ENCODE data around the gene EFCAB7. TPM values are rescaled to one million over a fixed set of nuclear protein-coding genes. Genes with fewer than 3 reads are reported as not detected.

Gene EFCAB7
- total RNA-seq, 1 donor from 2014 or later, result 11.0 TPM

GRCh38 chr1:63509718-63510117 is 13.6 kb upstream of the EFCAB7 start:
- Mint-ChIP-seq H3K4me1 (no peaks in the 10 kb centered on the region), H3K27ac (ENCODE audit: unreplicated experiment) (no peak overlapping the region), H3K9me3 (peaks cover 2% of the 10 kb centered on the region), H3K36me3 (ENCODE audit: low read depth) (peaks cover 33% of the 10 kb centered on the region), H3K4me3 (no peak overlapping the region), H3K27me3 (ENCODE audit: low read depth) (no peaks in the 10 kb centered on the region)
- DNase-seq (ENCODE audit: low read depth, low spot score), result no peak
- TF ChIP-seq, protein P1, sequence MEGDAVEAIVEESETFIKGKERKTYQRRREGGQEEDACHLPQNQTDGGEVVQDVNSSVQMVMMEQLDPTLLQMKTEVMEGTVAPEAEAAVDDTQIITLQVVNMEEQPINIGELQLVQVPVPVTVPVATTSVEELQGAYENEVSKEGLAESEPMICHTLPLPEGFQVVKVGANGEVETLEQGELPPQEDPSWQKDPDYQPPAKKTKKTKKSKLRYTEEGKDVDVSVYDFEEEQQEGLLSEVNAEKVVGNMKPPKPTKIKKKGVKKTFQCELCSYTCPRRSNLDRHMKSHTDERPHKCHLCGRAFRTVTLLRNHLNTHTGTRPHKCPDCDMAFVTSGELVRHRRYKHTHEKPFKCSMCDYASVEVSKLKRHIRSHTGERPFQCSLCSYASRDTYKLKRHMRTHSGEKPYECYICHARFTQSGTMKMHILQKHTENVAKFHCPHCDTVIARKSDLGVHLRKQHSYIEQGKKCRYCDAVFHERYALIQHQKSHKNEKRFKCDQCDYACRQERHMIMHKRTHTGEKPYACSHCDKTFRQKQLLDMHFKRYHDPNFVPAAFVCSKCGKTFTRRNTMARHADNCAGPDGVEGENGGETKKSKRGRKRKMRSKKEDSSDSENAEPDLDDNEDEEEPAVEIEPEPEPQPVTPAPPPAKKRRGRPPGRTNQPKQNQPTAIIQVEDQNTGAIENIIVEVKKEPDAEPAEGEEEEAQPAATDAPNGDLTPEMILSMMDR (conservative IDR thresholded peaks at IDR 0.05), result no peak

- Mint-ChIP-seq H3K4me1 (no peaks in the 10 kb centered on the region), H3K27ac (ENCODE audit: unreplicated experiment) (no peak overlapping the region), H3K27me3 (ENCODE audit: low read depth) (no peaks in the 10 kb centered on the region), H3K9me3 (peaks cover 4% of the 10 kb centered on the region), H3K36me3 (ENCODE audit: low read depth) (peaks cover 15% of the 10 kb centered on the region), H3K4me3 (no peak overlapping the region)
- no peak for DNase-seq (ENCODE audit: low read depth, low spot score)
- TF ChIP-seq, protein P1 (conservative IDR thresholded peaks at IDR 0.05), result no peak
Measured at GRCh38 chr1:63512584-63512983, 10.7 kb upstream of the EFCAB7 start.

- TF ChIP-seq, protein P1 (conservative IDR thresholded peaks at IDR 0.05), result no peak
- Mint-ChIP-seq H3K4me1 (peaks cover 4% of the 10 kb centered on the region), H3K4me3 (no peak overlapping the region), H3K27ac (ENCODE audit: unreplicated experiment) (no peak overlapping the region), H3K36me3 (ENCODE audit: low read depth) (peaks cover 15% of the 10 kb centered on the region), H3K9me3 (peaks cover 4% of the 10 kb centered on the region), H3K27me3 (ENCODE audit: low read depth) (no peaks in the 10 kb centered on the region)
- no peak for DNase-seq (ENCODE audit: low read depth, low spot score)
Measured at GRCh38 chr1:63516629-63517028, 6.7 kb upstream of the EFCAB7 start.

DNA sequence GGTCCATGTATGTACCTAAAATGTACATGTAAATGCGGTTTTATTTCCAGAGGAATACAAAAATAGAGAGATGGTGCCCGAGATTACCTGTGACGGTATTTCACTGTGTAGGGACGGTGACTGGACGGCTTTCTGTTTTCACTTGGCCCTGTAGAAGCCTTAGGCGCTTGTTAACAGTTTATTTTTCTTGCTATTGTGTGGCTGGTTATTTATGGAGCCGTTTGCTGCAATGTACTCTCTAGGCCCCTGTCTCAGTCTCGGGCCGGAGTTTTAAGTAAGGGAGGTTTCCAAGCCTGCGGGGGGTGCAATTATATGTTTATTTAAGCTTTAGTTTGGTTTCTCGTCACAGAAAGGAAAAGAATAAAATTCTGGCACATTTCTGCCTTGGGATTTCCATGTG is 413 bp downstream of the EFCAB7 start:
- TF ChIP-seq, protein P1 (conservative IDR thresholded peaks at IDR 0.05), result no peak
- no peak for DNase-seq (ENCODE audit: low read depth, low spot score)
- H3K27ac Mint-ChIP-seq (ENCODE audit: unreplicated experiment), result peak overlapping the region; percentile 100

DNA sequence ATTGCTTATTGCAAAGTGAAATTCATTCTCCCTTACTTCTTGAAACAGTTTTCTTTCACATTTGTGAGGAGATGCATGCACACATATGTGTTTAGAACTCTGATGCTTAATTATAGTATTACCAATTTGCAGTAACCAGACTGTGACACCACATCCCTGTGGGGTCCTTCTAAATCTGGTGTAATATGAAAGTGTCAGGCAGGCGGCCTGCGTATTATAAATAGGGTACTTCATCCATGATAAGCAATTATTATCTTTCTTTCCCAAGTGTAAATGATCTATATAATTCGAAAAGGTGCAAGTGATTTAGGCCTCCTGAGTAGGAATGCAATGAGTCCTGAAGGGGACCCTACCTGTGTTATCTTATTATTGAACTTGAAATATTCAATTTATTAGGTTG is 876 bp downstream of the EFCAB7 start:
- H3K27me3 Mint-ChIP-seq (ENCODE audit: low read depth), result no peaks in the 10 kb centered on the region
- H3K9me3 Mint-ChIP-seq, result no peaks in the 10 kb centered on the region
- DNase-seq (ENCODE audit: low read depth, low spot score), result no peak
- peaks cover 2% of the 10 kb centered on the region for H3K36me3 Mint-ChIP-seq (ENCODE audit: low read depth)
- H3K4me3 Mint-ChIP-seq, result peak overlapping the region; percentile 98
- TF ChIP-seq, protein P1 (conservative IDR thresholded peaks at IDR 0.05), result no peak
- peaks cover 30% of the 10 kb centered on the region for H3K4me1 Mint-ChIP-seq
- no peak overlapping the region for H3K27ac Mint-ChIP-seq (ENCODE audit: unreplicated experiment)

More for the DNA sequence above, 413 bp downstream of the EFCAB7 start:
- Mint-ChIP-seq H3K36me3 (ENCODE audit: low read depth) (peaks cover 2% of the 10 kb centered on the region), H3K27me3 (ENCODE audit: low read depth) (no peaks in the 10 kb centered on the region), H3K4me1 (peaks cover 30% of the 10 kb centered on the region), H3K9me3 (no peaks in the 10 kb centered on the region), H3K4me3 (peak overlapping the region; percentile 98)

DNA sequence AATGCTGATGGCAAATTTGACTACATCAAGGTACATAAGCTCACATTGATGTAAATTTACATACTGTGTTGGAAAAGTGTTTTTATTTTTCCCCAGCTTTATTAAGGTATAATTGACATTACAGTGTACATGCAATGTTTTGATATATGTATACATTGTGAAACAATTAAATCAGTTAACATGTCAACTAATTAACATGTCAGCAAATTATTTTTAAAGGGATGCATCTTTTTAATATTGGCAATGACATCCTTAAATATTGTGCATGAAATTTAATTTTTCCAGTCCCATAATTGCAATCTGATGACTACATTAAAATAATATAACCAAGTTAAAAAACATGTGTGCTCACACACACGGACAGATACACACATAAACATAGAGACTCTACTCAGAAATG is 9.4 kb downstream of the EFCAB7 start:
- Mint-ChIP-seq H3K4me3 (no peak overlapping the region), H3K36me3 (ENCODE audit: low read depth) (peaks cover 2% of the 10 kb centered on the region), H3K27ac (ENCODE audit: unreplicated experiment) (no peak overlapping the region), H3K9me3 (no peaks in the 10 kb centered on the region), H3K27me3 (ENCODE audit: low read depth) (no peaks in the 10 kb centered on the region), H3K4me1 (no peaks in the 10 kb centered on the region)
- TF ChIP-seq, protein P1 (conservative IDR thresholded peaks at IDR 0.05), result no peak
- DNase-seq (ENCODE audit: low read depth, low spot score), result no peak
